ENCODE measurements around the gene PEAR1.

GRCh38 chr1:156913809-156914387 lies 20.4 kb downstream of the PEAR1 start:
- TF ChIP-seq, protein P1, sequence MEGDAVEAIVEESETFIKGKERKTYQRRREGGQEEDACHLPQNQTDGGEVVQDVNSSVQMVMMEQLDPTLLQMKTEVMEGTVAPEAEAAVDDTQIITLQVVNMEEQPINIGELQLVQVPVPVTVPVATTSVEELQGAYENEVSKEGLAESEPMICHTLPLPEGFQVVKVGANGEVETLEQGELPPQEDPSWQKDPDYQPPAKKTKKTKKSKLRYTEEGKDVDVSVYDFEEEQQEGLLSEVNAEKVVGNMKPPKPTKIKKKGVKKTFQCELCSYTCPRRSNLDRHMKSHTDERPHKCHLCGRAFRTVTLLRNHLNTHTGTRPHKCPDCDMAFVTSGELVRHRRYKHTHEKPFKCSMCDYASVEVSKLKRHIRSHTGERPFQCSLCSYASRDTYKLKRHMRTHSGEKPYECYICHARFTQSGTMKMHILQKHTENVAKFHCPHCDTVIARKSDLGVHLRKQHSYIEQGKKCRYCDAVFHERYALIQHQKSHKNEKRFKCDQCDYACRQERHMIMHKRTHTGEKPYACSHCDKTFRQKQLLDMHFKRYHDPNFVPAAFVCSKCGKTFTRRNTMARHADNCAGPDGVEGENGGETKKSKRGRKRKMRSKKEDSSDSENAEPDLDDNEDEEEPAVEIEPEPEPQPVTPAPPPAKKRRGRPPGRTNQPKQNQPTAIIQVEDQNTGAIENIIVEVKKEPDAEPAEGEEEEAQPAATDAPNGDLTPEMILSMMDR (IDR thresholded peaks at IDR 0.05; ENCODE audit: low read depth, low read length): no peak
- no peak for TF ChIP-seq POLR2A (IDR thresholded peaks at IDR 0.05; ENCODE audit: extremely low read depth, insufficient read length)
- TF ChIP-seq, protein P2, sequence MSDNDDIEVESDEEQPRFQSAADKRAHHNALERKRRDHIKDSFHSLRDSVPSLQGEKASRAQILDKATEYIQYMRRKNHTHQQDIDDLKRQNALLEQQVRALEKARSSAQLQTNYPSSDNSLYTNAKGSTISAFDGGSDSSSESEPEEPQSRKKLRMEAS (IDR thresholded peaks at IDR 0.05; ENCODE audit: low read depth, low read length): no peak
- TF ChIP-seq MYC (IDR thresholded peaks at IDR 0.05; ENCODE audit: low read depth, low read length): no peak

Data from NB4 (cell line).